NCI-H774 (cell line): ENCODE measurements around the gene TACC3.
A peak's percentile ranks its signal among the peaks of the same experiment; 100 is the strongest.

Source experiments
- DNase-seq: peaks from one replicate; lab custom pipeline; 2025; lab: John Stamatoyannopoulos, UW

Gene TACC3

GRCh38 chr4:1746919-1747602, 25.7 kb downstream of the TACC3 start:
- no peak for DNase-seq

- DNase-seq: no peak
These were observed 26.3 kb downstream of the TACC3 start for GRCh38 chr4:1747603-1747967.

GRCh38 chr4:1748465-1748995, 27.2 kb downstream of the TACC3 start:
- DNase-seq: peak; percentile 49

- no peak for DNase-seq
These were observed 28.0 kb downstream of the TACC3 start for GRCh38 chr4:1749370-1749769.

- DNase-seq: no peak
These were observed 28.5 kb downstream of the TACC3 start for GRCh38 chr4:1749826-1750225.

- DNase-seq: no peak
These were observed 29.2 kb downstream of the TACC3 start for GRCh38 chr4:1750381-1751154.

- no peak for DNase-seq
These were observed 30.0 kb downstream of the TACC3 start for GRCh38 chr4:1751155-1751918.

GRCh38 chr4:1751919-1752283, 30.6 kb downstream of the TACC3 start:
- DNase-seq: no peak

- DNase-seq: no peak
These were observed 31.1 kb downstream of the TACC3 start for GRCh38 chr4:1752284-1753041.

GRCh38 chr4:1753294-1753696, 32.0 kb downstream of the TACC3 start:
- no peak for DNase-seq

GRCh38 chr4:1753697-1754311, 32.5 kb downstream of the TACC3 start:
- no peak for DNase-seq

- DNase-seq: no peak
These were observed 33.0 kb downstream of the TACC3 start for GRCh38 chr4:1754336-1754735.

- DNase-seq: no peak
These were observed 34.0 kb downstream of the TACC3 start for GRCh38 chr4:1755297-1755696.

GRCh38 chr4:1756079-1756478, 34.8 kb downstream of the TACC3 start:
- DNase-seq: no peak

- DNase-seq: no peak
These were observed 35.8 kb downstream of the TACC3 start for GRCh38 chr4:1756893-1757779.

GRCh38 chr4:1757836-1758235, 36.5 kb downstream of the TACC3 start:
- no peak for DNase-seq

- no peak for DNase-seq
These were observed 37.2 kb downstream of the TACC3 start for GRCh38 chr4:1758306-1759121.

GRCh38 chr4:1759170-1759817, 38.0 kb downstream of the TACC3 start:
- no peak for DNase-seq

- no peak for DNase-seq
These were observed 38.5 kb downstream of the TACC3 start for GRCh38 chr4:1759818-1760223.
